ENCODE results near the gene SLC38A5. TPM values are rescaled to one million over a fixed set of nuclear protein-coding genes. Genes with fewer than 3 reads are reported as not detected.

Gene SLC38A5
- total and polyA plus RNA-seq, 2 experiments from 2014 or later: 20.7 to 47.7 TPM

- TF ChIP-seq ETS1 (IDR thresholded peaks at IDR 0.05) (no peak), ZNF462 (CRISPR knock-in tag; IDR thresholded peaks at IDR 0.05) (no peak), STAT1 (IDR thresholded peaks at IDR 0.05; ENCODE audit: unreplicated experiment) (no peak), EZH2 (IDR thresholded peaks at IDR 0.05; ENCODE audit: low read depth, unreplicated experiment) (no peak), POLR2AphosphoS5 (IDR thresholded peaks at IDR 0.05; ENCODE audit: low read depth) (no peak)
Observed at GRCh38 chrX:48475296-48475695, 5.2 kb upstream of the SLC38A5 start (continued).

- H3K4me1 Mint-ChIP-seq: peaks cover 45% of the 10 kb centered on the region
- ATAC-seq (no peak), DNase-seq (ENCODE audit: low spot score) (no peak)
- Histone ChIP-seq H3K4me3 (no peak overlapping the region), H2AFZ (no peak overlapping the region), H3F3A (replicated peaks; ENCODE audit: low read depth) (no peaks in the 10 kb centered on the region), H3K9me2 (ENCODE audit: insufficient read depth) (no peaks in the 10 kb centered on the region), H3K36me3 (ENCODE audit: insufficient read depth) (no peaks in the 10 kb centered on the region), H3K79me2 (replicated peaks; ENCODE audit: insufficient read depth) (peaks cover 16% of the 10 kb centered on the region), H3K4me2 (0 out of 2 replicates have a peak overlapping the region, but pooled peaks have one; percentile 85), H3K4me1 (ENCODE audit: insufficient read depth) (peaks cover 4% of the 10 kb centered on the region; the same call in 1 of the 2 replicates), H4K20me1 (replicated peaks; ENCODE audit: insufficient read depth) (no peaks in the 10 kb centered on the region), H3K27me3 (ENCODE audit: insufficient read depth) (no peaks in the 10 kb centered on the region), H3K27ac (ENCODE audit: low read depth) (no peak overlapping the region)
- TF ChIP-seq POLR2AphosphoS5 (IDR thresholded peaks at IDR 0.05; ENCODE audit: low read depth): no peak
- TF ChIP-seq NANOG (IDR thresholded peaks at IDR 0.05; ENCODE audit: borderline replicate concordance): no peak
- H3K9me3 Mint-ChIP-seq: no peaks in the 10 kb centered on the region; the same call in none of the 3 replicates
- H3K27ac Mint-ChIP-seq: no peak overlapping the region
- peaks cover 5% of the 10 kb centered on the region; the same call in 2 of the 3 replicates for H3K36me3 Mint-ChIP-seq (ENCODE audit: low read depth)
- peaks cover 11% of the 10 kb centered on the region for H3K27me3 Mint-ChIP-seq (ENCODE audit: insufficient read depth, low read depth, poor library complexity)
- peak overlapping the region; percentile 89; the same call in 2 of the 3 replicates for H3K4me3 Mint-ChIP-seq
Observed at GRCh38 chrX:48474581-48474980, 4.5 kb upstream of the SLC38A5 start.
